HCT116 (cell line): ENCODE measurements around the gene CDC42BPA. TPM values are rescaled to one million over a fixed set of nuclear protein-coding genes. Genes with fewer than 3 reads are reported as not detected.

Source experiments
- ATAC-seq: fragments of 200-7000 bp; cut with Tn5 transposase; 2 replicates; pipeline ENCODE4 v1.9.1; 2020; ENCODE audit warnings: mild to moderate bottlenecking, moderate library complexity
- BruUV-seq: library from RNA; stranded (reverse); fragments of 400-500 nt; replicated peaks from 2 replicates; lab custom pipeline; 2021; lab: Mats Ljungman, UMichigan
- CTCF ChIA-PET: fragments of 300-600 bp; sonication (Branson Sonifier 250); formaldehyde crosslinking; loops from one replicate; lab custom pipeline; 2021; ENCODE audit warnings: antibody characterized with exemption; lab: Charles Lee
- POLR2A ChIA-PET: fragments of 300-600, 350-600 bp; sonication (Branson Sonifier 250); formaldehyde crosslinking; loops from one replicate; lab custom pipeline; 2021; ENCODE audit warnings: antibody characterized with exemption; lab: Charles Lee
- RAD21 ChIA-PET, 2 experiments: fragments of 300-600 bp; sonication (Branson Sonifier 250); formaldehyde crosslinking; loops; one replicate each; lab custom pipeline; 2023; ENCODE audit warnings: low total read pairs in 2 of 2; ENCODE audit not compliant: uncharacterized antibody in 2 of 2, unreplicated experiment in 2 of 2, low non-redundant PET in 1 of 2; lab: Charles Lee
- DNase-seq: peaks from one replicate; pipeline ENCODE4 v3.0.0-alpha.2; 2010; ENCODE audit warnings: low read depth, low spot score
- H2AFZ ChIP-seq: fragments of 200-600 bp; shearing (Covaris generic), sonication (generic); 2 replicates; pipeline ENCODE4 v1.6.1; 2017; ENCODE audit warnings: low read depth, mixed run types, mixed read lengths, antibody characterized with exemption, low read length; ENCODE audit not compliant: poor library complexity, severe bottlenecking
- H3K27ac ChIP-seq: 2 replicates; pipeline ENCODE4 v1.5.1; 2012; ENCODE audit warnings: low read depth, low read length
- H3K27me3 ChIP-seq: fragments of 200-600 bp; sonication (generic); 2 replicates; pipeline ENCODE4 v1.6.1; 2016; ENCODE audit warnings: mixed run types, low read length, mixed read lengths; ENCODE audit not compliant: insufficient read depth
- H3K36me3 ChIP-seq, 2 experiments: fragments of 200-500 bp in 1 of 2; fragments of 200-600 bp in 1 of 2; sonication (Bioruptor generic) in 1 of 2; sonication (generic) in 1 of 2; 2 replicates each; pipeline versions ENCODE4 v1.5.1 to v1.6.1; 2014 to 2016; ENCODE audit warnings: low read length in 2 of 2, inconsistent platforms in 1 of 2, mixed read lengths in 1 of 2, mixed run types in 1 of 2; ENCODE audit not compliant: insufficient read depth in 2 of 2, control insufficient read depth in 1 of 2
- H3K4me1 ChIP-seq, 2 experiments: fragments of 200-600 bp in 1 of 2; sonication (generic) in 1 of 2; 2 replicates each; pipeline versions ENCODE4 v1.5.1 to v1.6.1; 2012 to 2017; ENCODE audit warnings: low read length in 2 of 2, inconsistent platforms in 1 of 2, mild to moderate bottlenecking in 1 of 2, mixed read lengths in 1 of 2, mixed run types in 1 of 2, moderate library complexity in 1 of 2; ENCODE audit not compliant: insufficient read depth in 2 of 2, control insufficient read depth in 1 of 2
- H3K4me2 ChIP-seq: fragments of 200-600 bp; sonication (generic); 2 replicates; pipeline ENCODE4 v1.6.1; 2017; ENCODE audit warnings: mixed run types, low read length, mixed read lengths
- H3K4me3 ChIP-seq, 2 experiments: fragments of 200-600 bp in 1 of 2; sonication (generic) in 1 of 2; replicated peaks in 1 of 2; 2 replicates each; pipeline ENCODE4 v1.5.1; 2011 to 2016; ENCODE audit warnings: low read length in 2 of 2, control low read depth in 1 of 2, low read depth in 1 of 2, mild to moderate bottlenecking in 1 of 2, mixed read lengths in 1 of 2, mixed run types in 1 of 2
- H3K79me2 ChIP-seq: fragments of 200-600 bp; sonication (generic); 2 replicates; pipeline ENCODE4 v1.6.1; 2017; ENCODE audit warnings: mild to moderate bottlenecking, mixed run types, low read length, moderate library complexity, mixed read lengths; ENCODE audit not compliant: insufficient read depth
- H3K9ac ChIP-seq: fragments of 200-600 bp; sonication (generic); 2 replicates; pipeline ENCODE4 v1.6.1; 2016; ENCODE audit warnings: low read length, mixed read lengths
- H3K9me2 ChIP-seq: fragments of 200-600 bp; sonication (generic), shearing (Covaris generic); 2 replicates; pipeline ENCODE4 v1.6.1; 2017; ENCODE audit warnings: mixed run types, mild to moderate bottlenecking, moderate library complexity; ENCODE audit not compliant: insufficient read depth
- H3K9me3 ChIP-seq, 2 experiments: fragments of 200-500 bp in 1 of 2; fragments of 200-600 bp in 1 of 2; sonication (Bioruptor generic) in 1 of 2; sonication (generic) in 1 of 2; 2 replicates each; pipeline ENCODE4 v1.6.1; 2014 to 2017; ENCODE audit warnings: low read length in 2 of 2, mixed read lengths in 2 of 2, inconsistent platforms in 1 of 2, low read depth in 1 of 2, mild to moderate bottlenecking in 1 of 2, mixed run types in 1 of 2, moderate library complexity in 1 of 2; ENCODE audit not compliant: control insufficient read depth in 1 of 2, insufficient read depth in 1 of 2
- H4K20me1 ChIP-seq: fragments of 200-600 bp; sonication (generic), shearing (Covaris generic); 2 replicates; pipeline ENCODE4 v1.6.1; 2017; ENCODE audit warnings: mixed run types, mild to moderate bottlenecking, moderate library complexity; ENCODE audit not compliant: insufficient read depth
- ATF3 ChIP-seq: IDR thresholded peaks from 2 replicates; pipeline ENCODE4 v1.6.1; 2012
- CBX3 ChIP-seq: IDR thresholded peaks from 2 replicates; pipeline ENCODE4 v1.6.1; 2012; ENCODE audit warnings: low read depth
- CEBPB ChIP-seq: IDR thresholded peaks from 2 replicates; pipeline ENCODE4 v1.6.1; 2012; ENCODE audit warnings: low read depth
- CTCF ChIP-seq, 3 experiments: fragments of 200-600 bp in 1 of 3; sonication (generic) in 1 of 3; IDR thresholded peaks in 2 of 3; conservative IDR thresholded peaks in 1 of 3; 2 replicates each; pipeline ENCODE4 v1.5.1; 2012 to 2017; ENCODE audit warnings: low read depth in 2 of 3, low read length in 2 of 3, antibody characterized with exemption in 1 of 3, borderline replicate concordance in 1 of 3, control low read depth in 1 of 3, mild to moderate bottlenecking in 1 of 3, mixed read lengths in 1 of 3, mixed run types in 1 of 3, moderate library complexity in 1 of 3; ENCODE audit not compliant: insufficient read depth in 1 of 3
- EGR1 ChIP-seq: IDR thresholded peaks from 2 replicates; pipeline ENCODE4 v1.6.1; 2012; ENCODE audit warnings: low read depth
- EZH2 ChIP-seq: fragments of 200-600 bp; sonication (generic); IDR thresholded peaks from 2 replicates; pipeline ENCODE4 v1.6.1; 2017; ENCODE audit warnings: antibody characterized with exemption, mixed run types
- EZH2phosphoT487 ChIP-seq: fragments of 200-600 bp; IDR thresholded peaks from 2 replicates; pipeline ENCODE4 v1.6.1; 2018; ENCODE audit warnings: antibody characterized with exemption, borderline replicate concordance
- FOSL1 ChIP-seq: IDR thresholded peaks from 2 replicates; pipeline ENCODE4 v1.6.1; 2012; ENCODE audit warnings: low read depth
- JUND ChIP-seq: IDR thresholded peaks from 2 replicates; pipeline ENCODE4 v1.6.1; 2012
- MAX ChIP-seq: IDR thresholded peaks from 2 replicates; pipeline ENCODE4 v1.6.1; 2012
- POLR2A ChIP-seq: IDR thresholded peaks from 2 replicates; pipeline ENCODE4 v1.7.0; 2011; ENCODE audit warnings: borderline replicate concordance; ENCODE audit not compliant: insufficient read depth, insufficient read length; ENCODE audit errors: extremely low read depth
- REST ChIP-seq: IDR thresholded peaks from 2 replicates; pipeline ENCODE4 v1.6.1; 2012; ENCODE audit warnings: low read depth
- SIN3A ChIP-seq: IDR thresholded peaks from 2 replicates; pipeline ENCODE4 v1.6.1; 2012; ENCODE audit warnings: low read depth
- SP1 ChIP-seq: IDR thresholded peaks from 2 replicates; pipeline ENCODE4 v1.6.1; 2012; ENCODE audit warnings: low read depth
- TCF7L2 ChIP-seq: IDR thresholded peaks from 2 replicates; pipeline ENCODE4 v1.7.0; 2011; ENCODE audit warnings: borderline replicate concordance, inconsistent platforms; ENCODE audit not compliant: insufficient read depth, insufficient read length; ENCODE audit errors: extremely low read depth
- ZBTB33 ChIP-seq: IDR thresholded peaks from 2 replicates; pipeline ENCODE4 v1.6.1; 2011; ENCODE audit warnings: mild to moderate bottlenecking, low read length, moderate library complexity; ENCODE audit not compliant: insufficient replicate concordance; ENCODE audit errors: extremely low read depth
- ZFX ChIP-seq: fragments of 450-650 bp; IDR thresholded peaks from 2 replicates; pipeline ENCODE4 v1.6.1; 2017
- ZNF274 ChIP-seq: fragments of 200-500 bp; sonication (Bioruptor generic); IDR thresholded peaks from 2 replicates; pipeline ENCODE4 v1.6.1; 2014; ENCODE audit warnings: mild to moderate bottlenecking, low read depth, low read length, inconsistent platforms
- intact Hi-C: fragments of 100-400 bp; cut with micrococcal nuclease; formaldehyde crosslinking; loops from 2 replicates; pipeline ENCODE4 v1.10.0; 2022
- total RNA-seq: library from RNA; stranded (reverse); gene quantifications from one replicate; pipeline ENCODE4 v1.2.1, GENCODE V29; 2021; ENCODE audit not compliant: unreplicated experiment

CDC42BPA gene
- total RNA-seq, 1 experiment from 2014 or later, result 44.0 TPM

- ATAC-seq (no peak), DNase-seq (no peak)
- H3K27ac ChIP-seq, result no peak overlapping the region
- no peaks in the 10 kb centered on the region for H3K9me3 ChIP-seq
- BruUV-seq, result no TSS peak
- no peak overlapping the region for H3K4me2 ChIP-seq
- intact Hi-C loops, result no loop called here
- ChIA-PET RAD21 (no interaction called here), POLR2A (no interaction called here), CTCF (no interaction called here)
- no peak overlapping the region for H3K9ac ChIP-seq
- no peak overlapping the region for H2AFZ ChIP-seq
- H3K9me2 ChIP-seq, result no peaks in the 10 kb centered on the region
- TF ChIP-seq SIN3A (no peak), FOSL1 (no peak), SP1 (no peak), JUND (no peak), EGR1 (no peak), CTCF (IDR thresholded peaks at IDR 0.05 in 2 of 3, conservative IDR thresholded peaks at IDR 0.05 in 1 of 3; ENCODE audit: borderline replicate concordance in 1 of 3, insufficient read depth in 1 of 3, low read depth in 2 of 3, low read length in 2 of 3) (no peak), ZNF274 (no peak), CEBPB (no peak), POLR2A (no peak), MAX (no peak), EZH2phosphoT487 (no peak), EZH2 (no peak), ZBTB33 (no peak), REST (no peak), ZFX (no peak), ATF3 (no peak), CBX3 (no peak), TCF7L2 (no peak)
- H3K4me1 ChIP-seq, result peaks cover 0 to 2% of the 10 kb centered on the region in 2 experiments; a peak in 1 of 4 replicates
- H3K79me2 ChIP-seq, result no peaks in the 10 kb centered on the region
- H4K20me1 ChIP-seq, result no peaks in the 10 kb centered on the region; the same call in 1 of the 2 replicates
- H3K4me3 ChIP-seq, result no peak overlapping the region
- peaks cover 0 to 6% of the 10 kb centered on the region in 2 experiments; a peak in 1 of 4 replicates for H3K36me3 ChIP-seq
- H3K27me3 ChIP-seq, result no peaks in the 10 kb centered on the region
These were observed 253.0 kb downstream of the CDC42BPA start for GRCh38 chr1:227065311-227065710.
